GM18873 (cell line): ENCODE measurements around the gene PIP4K2A.
"Not testable (repeated sequence)": the region's sequence is repeated elsewhere in the genome, so short reads cannot be mapped to it uniquely, and the experiment has no call there.

ENCODE experiments used
- ATAC-seq: cut with Tn5 transposase; IDR thresholded peaks from one replicate; pipeline ENCODE4 v1.9.1; 2021; ENCODE audit warnings: mild to moderate bottlenecking, moderate library complexity, moderate number of reproducible peaks; ENCODE audit not compliant: unreplicated experiment, low FRiP score

PIP4K2A gene

DNA sequence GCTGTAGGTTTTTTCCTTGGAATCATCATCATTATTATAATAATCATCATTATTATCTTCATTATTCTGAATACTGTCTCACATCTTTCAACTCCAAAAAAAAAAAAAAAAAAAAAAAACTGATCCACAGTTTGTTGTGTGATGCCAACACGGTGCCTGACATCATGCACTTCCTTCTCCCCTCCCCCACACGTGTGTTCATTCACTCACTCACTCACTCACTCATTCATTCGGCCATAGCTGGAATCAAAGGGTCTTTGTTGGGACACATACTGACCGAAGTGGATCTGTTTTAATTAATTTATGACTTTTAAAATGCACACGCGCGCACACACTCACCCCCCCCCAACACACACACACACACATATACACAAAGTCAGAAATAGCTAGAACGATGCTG is 177.8 kb downstream of the PIP4K2A start:
- ATAC-seq = no peak

DNA sequence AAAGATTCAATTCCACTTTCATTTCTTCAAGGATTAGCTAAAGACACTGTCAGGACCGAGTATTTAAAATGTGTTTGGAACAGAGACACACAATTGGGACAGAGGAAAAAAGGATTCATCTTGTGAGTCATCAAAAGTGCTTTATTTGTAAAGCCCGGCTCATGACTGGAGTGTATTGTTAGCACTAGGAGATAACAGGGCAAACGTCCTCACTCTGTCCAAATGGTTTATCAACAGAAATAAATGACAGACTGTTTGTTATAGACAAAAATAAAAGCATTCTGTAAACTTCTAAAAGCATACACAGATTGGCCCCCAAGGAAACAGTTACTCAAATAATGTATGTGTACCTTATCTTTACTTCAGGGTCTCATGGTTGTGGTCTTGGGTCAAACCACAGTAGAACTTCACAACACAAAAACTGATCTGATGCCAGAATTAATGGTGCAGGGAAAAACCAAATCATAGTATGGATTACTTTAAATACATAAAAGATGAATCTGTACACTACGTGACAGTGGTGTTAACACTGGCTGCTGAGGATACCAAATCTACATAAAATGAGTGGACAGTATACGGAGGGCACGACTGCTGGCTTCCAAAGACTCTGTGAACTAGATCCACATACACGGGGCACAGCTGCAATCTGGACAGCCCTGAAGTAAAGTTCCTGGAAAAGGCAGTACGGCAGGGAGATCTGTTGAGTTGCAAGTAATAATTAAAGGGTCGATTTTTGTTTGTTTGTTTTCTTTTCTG is 179.4 kb downstream of the PIP4K2A start:
- no peak for ATAC-seq

DNA sequence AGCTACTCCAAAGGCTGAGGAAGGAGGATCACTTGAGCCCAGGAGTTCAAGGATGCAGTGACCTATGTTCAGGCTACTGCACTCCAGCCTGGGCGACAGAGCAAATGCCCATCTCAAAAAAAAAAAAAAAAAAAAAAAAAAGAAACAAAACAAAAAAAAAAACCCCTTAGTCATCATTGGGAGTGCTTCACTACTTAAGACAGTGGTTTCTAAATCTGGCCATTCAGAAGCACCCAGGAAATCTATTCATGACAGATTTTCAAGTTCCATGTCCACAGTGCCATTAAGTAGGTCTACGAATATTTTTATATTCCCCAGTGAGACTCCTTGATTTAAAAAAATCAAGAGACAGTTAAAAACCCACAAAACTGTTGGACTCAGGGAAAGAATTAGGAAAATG is 182.9 kb downstream of the PIP4K2A start:
- ATAC-seq = no peak

DNA sequence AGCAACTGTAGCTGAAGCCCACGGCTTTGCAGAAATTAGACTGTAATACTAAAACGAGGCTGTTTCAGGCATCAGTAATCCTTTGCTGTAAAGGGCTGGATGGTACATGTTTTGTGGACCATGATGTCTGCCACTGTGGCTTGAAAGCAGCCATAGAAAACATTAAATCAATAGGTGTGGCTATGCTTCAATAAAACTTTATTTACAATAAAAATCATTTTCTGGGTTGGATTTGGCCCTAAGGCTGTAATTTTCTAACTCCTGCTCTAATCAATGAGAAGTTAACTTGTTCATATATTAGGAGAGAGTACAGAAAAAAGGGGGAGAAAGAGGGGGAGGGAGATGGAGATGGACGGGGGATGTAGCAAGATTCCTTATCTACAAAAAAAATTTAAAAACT is 183.4 kb downstream of the PIP4K2A start:
- no peak for ATAC-seq

DNA sequence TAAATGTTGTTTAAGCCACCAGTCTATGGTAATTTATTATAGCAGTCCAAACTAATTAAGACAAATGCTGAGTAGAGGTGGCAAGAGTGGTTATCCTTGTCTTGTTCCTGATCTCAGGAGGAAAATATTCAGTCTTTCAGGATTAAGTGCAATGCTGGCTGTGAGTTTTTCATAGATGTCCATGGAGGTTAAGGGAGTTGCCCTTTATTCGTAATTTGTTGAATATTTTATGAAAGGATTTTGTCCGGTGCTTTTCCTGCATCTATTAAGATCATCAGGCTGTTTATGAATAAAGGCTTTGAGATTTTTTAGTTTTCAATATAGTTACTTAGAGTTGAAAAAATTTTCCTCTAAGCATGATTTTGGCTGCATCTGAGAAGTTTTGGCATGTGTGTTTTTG is 186.9 kb downstream of the PIP4K2A start:
- ATAC-seq = no peak

DNA sequence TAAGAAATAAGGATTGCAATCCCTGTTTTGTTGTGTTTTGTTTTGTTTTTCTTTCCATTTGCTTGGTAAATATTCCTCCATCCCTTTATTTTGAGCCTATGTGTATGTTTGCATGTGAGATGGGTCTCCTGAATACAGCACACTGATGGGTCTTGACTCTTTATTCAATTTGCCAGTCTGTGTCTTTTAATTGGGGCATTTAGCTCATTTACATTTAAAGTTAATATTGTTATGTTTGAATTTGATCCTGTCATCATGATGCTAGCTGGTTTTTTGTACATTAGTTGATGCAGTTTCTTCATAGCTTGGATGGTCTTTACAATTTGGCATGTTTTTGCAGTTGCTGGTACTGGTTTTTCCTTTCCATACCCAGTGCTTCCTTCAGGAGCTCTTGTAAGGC is 190.0 kb downstream of the PIP4K2A start:
- ATAC-seq = not testable (repeated sequence)

DNA sequence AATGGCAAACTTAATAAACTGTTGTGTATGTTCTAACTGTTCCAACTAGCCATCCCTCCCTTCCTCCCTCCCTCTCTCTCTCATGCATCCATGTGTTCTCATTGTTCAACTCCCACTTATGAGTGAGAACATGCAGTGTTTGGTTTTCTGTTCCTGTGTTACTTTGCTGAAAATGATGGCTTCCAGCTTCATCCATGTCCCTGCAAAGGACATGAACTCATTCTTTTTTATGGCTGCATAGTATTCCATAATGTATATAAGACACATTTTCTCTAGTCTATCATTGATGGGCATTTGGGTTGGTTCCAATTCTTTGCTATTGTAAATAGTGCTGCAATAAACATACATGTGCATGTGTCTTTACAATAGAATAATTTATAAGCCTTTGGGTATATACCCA is 193.7 kb downstream of the PIP4K2A start:
- not testable (repeated sequence) for ATAC-seq

DNA sequence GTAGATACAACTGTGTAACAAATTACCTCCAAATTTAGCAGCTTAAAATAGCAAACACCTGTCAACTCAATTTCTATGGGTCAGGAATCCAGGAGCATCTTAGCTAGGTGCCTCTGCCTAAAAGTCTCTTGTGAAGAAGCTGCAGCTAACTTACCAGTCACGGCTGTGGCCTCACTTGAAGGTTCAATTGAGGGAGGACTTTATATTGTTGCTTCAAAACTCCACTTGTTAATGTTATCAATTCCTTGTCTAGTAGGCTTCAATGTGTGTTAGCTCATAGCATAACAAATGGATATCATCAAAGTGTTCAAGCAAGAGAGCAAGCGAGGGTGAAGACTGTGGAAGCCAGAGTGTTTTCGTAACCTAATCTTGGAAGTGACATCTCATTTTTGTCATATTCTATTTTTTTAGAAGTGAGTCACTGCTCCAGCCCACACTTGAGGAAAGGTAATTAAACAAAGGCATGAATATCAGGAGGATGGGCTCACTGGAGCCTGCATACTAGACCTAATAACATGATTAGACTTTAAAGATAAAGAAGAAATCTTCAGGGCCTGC is 196.1 kb downstream of the PIP4K2A start:
- ATAC-seq = no peak

DNA sequence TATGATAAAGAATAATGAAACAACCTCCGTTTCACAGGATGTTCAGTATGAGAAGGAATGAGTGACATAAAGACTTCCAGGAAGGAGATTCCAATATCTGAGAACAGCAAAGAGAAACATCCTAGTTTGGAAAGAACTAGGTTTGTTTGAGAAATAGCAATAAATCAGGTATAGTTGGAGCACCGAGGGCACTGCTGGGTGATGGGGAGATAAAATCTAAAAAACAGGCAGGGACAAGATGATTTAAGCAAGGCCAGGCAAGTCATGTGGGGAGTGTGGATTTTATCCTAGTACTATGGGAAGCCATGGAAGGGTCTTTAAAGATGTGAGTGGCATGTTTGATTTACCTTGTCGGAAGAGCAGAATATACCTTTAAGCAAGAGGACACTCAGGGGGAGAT is 199.4 kb downstream of the PIP4K2A start:
- no peak for ATAC-seq

DNA sequence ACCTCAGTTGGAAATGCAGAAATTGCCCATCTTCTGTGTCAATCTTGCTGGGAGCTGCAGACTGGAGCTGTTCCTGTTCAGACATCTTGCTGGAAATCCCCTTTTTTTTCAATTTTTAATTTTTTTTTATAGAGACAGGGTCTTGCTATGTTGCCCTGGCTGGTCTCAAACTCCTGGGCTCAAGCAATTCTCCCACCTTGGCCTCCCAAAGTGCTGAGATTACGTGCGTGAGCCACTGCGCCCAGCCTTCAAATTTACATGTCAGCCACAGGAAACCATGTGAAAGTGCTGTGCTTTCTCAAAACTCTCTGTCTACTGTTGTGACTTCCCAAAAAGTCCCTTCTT is 200.0 kb downstream of the PIP4K2A start:
- not testable (repeated sequence) for ATAC-seq

DNA sequence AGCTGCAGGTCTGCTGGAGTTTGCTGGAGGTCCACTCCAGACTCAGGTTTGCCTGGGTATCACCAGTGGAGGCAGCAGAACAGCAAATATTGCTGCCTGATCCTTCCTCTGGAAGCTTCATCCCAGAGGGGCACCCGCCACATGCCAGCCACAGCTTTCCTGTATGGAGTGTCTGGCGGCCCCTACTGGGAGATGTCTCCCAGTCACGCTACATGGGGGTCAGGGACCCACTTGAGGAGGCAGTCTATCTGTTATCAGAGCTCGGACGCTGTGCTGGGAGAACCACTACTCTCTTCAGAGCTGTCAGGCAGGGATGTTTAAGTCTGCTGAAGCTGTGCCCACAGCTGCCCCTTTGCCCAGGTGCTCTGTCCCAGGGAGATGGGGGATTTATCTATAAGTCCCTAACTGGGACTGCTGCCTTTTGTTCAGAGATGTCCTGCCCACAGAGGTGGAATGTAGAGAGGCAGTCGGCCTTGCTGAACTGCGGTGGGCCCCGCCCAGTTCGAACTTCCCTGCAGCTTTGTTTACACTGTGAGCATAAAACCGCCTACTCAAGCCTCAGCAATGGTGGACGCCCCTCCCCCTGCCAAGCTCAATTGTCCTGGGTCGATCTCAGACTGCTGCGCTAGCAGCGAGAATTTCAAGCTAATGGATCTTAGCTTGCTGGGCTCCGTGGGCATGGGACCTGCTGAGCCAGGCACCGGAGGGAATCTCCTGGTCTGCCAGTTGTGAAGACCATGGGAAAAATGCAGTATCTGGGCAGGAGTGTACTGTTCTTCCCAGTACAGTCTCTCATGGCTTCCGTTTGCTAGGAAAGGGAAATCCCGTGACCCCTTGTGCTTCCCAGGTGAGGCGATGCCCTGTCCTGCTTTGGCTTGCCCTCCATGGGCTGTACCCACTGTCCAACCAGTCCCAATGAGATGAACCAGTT is 200.6 kb downstream of the PIP4K2A start:
- not testable (repeated sequence) for ATAC-seq

DNA sequence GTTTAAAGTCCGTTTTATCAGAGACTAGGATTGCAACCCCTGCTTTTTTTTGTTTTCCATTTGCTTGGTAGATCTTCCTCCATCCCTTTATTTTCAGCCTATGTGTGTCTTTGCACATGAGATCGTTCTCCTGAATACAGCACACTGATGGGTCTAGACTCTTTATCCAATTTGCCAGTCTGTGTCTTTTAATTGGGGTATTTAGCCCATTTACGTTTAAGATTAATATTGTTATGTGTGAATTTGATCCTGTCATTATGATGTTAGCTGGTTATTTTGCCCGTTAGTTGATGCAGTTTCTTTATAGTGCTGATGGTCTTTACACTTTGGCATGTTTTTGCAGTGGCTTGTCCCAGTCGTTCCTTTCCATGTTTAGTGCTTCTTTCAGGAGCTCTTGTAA is 202.4 kb downstream of the PIP4K2A start:
- not testable (repeated sequence) for ATAC-seq

DNA sequence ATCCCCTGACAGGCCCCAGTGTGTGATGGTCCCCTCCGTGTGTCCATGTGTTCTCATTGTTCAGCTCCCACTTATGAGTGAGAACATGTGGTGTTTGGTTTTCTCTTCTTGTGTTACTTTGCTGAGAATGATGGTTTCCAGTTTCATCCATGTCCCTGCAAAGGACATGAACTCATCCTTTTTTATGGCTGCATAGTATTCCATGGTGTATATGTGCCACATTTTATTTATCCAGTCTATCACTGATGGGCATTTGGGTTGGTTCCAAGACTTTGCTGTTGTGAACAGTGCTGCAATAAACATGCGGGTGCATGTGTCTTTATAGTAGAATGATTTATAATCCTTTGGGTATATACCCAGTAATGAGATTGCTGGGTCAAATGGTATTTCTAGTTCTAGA is 206.2 kb downstream of the PIP4K2A start:
- not testable (repeated sequence) for ATAC-seq

DNA sequence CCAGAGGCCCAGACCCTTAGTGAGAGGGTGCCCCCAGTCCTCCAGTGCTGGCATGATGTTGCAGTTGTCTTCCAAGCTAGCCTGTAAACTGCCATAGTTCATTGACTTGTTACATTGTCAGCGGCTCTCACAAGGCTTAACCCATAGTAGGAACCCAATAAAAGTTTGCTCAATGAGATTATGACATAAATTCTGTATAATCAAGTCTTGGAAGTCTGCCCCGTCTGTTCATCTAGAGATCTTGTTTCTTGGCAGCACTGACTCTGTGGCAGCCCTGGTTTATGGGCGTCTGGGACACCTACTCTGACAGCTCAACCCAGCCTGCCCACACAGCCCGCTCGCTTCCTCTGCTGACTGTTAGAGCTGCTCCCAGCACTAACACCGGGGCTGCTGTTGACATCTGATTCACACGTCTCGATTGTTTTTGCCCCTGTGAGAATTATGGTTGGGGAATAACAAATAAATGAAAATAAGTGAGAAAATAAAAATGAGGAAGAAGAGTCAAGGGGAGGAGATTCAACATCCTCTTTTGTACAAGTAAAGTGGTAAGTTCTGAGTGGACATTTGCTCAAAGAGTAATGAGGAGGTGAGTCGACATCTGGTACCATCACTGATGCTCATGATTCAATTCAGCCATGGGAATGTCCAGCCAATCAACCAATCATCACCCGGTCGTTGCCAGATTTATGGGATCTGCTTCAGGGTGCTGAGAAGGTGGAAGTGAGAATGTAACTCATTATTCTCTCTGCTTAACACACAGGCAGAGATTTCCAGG is 208.3 kb downstream of the PIP4K2A start:
- ATAC-seq = no peak

DNA sequence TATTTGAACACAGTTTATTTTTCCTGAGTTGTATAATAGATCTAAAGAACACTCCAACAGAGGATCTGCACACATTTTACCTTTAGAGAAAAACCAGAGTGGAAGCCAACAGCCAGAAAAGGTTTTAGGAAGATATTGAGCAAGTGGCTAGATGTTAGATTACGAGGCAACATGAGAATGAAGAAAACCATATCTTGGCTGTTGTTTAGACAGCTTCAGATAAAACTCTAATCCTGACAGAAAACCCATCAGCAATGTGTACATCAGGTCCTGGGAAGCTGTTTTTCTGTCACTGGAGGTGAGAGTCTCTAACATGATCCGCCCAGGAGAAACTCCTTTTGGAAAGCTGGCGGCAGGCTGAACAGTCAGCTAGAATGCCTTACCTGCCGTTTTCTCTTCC is 209.6 kb downstream of the PIP4K2A start:
- ATAC-seq = no peak

DNA sequence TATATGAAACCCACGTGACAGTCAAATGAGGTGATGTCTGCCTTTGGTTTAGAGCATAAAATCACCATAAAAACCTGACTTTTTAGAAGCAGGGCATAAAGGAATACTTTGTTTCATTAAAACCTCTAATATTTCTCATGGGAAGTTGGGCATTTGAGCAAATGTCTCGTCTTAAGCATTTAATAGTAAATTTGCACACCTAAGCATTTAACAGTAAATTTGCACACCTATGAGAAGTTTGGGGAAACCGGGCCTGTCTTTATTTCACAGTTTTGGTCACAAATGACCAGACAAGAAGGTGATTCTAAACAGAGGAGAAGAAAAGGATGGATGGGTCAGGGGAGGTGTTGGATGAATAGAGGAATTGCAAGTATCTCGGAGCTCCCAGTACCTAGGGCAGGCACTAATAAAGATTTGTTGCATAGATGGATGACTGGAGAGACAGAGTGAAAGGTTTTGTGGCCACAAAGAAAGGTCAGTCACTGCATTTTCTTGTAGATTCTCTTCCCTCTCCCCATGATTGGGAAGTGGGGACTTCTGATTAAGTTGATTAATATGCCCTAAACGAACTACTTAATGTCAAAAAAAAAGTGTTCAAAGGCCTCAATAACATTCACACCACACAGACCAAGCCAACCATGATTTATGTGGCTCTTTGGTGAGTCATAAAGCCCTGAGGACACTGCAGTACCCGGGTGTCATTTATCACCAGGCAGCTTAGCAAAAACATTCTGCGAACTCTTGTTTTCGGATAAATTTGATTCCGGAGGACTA is 210.9 kb downstream of the PIP4K2A start:
- no peak for ATAC-seq

DNA sequence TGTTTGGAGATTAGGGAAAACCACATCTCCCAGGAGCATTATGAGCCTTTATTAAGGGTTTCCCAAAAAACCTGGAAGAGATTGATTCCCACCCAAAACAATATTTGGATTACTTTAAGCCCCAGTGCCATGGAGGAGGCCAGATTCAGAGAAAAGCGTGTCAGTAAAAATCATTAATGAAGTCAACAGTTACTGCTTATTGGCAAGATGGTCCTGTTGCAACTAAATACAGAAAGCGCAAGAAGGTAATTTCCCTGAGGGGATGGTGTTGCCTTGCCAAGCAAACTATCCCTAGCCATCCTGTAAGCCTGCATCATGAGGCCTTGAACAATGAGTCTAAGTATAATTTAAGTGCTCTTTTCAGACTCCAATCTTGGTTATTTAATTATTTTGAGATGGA is 212.5 kb downstream of the PIP4K2A start:
- ATAC-seq = no peak

DNA sequence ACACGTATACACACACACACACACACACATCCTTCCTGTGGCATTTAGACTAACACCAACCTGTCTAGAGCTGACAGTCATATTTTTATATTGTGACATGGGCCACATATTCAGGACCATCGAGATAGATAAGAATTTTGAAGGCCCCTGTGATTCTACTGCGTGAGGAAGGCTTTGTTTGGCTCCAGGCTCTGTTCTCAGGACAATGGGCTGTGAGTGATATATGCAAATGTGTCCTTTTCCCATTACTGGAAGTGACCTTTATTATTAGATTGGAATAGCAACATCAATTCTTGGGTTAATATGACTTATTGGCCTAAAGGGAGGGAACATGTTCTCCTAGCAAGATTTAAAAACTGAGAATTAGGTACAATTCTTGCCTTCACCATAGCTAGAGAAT is 213.0 kb downstream of the PIP4K2A start:
- ATAC-seq = no peak

DNA sequence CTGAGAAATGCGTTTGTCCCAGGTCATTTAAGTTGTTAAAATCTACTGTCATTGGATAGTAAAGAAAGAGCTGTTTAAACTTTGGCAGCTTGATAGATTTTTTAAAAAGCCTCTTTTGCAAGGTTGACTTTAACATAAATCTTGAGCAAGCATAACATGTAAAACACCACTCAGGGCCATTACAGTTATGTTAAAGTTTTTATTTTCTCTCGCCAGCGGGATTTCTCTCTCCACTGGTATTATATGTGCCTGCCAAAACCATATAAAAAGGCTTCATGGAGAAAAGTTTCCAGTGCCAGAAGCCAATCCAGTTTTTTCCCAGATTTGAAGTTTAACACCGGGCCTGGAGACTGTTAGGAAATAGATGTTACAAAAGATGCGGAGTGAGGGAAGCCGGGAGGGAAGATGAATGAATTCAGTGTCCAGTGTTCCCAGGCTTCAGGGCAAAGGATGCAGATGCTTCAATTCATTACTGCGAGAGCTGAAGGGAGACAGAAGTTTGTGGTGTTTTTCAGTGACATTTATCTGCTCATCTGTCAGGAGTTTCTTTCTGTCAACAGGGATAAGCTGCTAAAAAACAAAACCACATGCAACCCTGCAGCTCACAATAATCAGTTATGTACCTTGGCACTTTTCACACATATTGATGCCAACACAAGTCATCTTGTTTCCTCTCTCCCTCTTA is 213.6 kb downstream of the PIP4K2A start:
- ATAC-seq = no peak
